Activated CD4-positive, alpha-beta memory T cell treated with anti-CD3 and anti-CD28 coated beads for 36 hours (primary cell): Measurements from ENCODE around the gene CDH24. TPM values are rescaled to one million over a fixed set of nuclear protein-coding genes. Genes with fewer than 3 reads are reported as not detected.

Experiments
- CTCF ChIA-PET: fragments of 350-600 bp; sonication (Branson Sonifier 250); formaldehyde crosslinking; loops from one replicate; lab custom pipeline; 2021; ENCODE audit warnings: antibody characterized with exemption, inconsistent platforms; lab: Charles Lee
- POLR2A ChIA-PET: fragments of 350-600 bp; sonication (Branson Sonifier 250); formaldehyde crosslinking; loops from one replicate; lab custom pipeline; 2021; ENCODE audit warnings: antibody characterized with exemption; lab: Charles Lee
- DNase-seq: peaks from one replicate; pipeline ENCODE4 v3.0.0-alpha.2; 2020
- H3K27ac Mint-ChIP-seq: one replicate; pipeline ENCODE4 v1.8.0; 2021; ENCODE audit warnings: mixed read lengths
- H3K27me3 Mint-ChIP-seq: one replicate; pipeline ENCODE4 v1.8.0; 2021; ENCODE audit warnings: mixed read lengths
- H3K36me3 Mint-ChIP-seq: one replicate; pipeline ENCODE4 v1.8.0; 2021; ENCODE audit warnings: mixed read lengths
- H3K4me1 Mint-ChIP-seq: one replicate; pipeline ENCODE4 v1.8.0; 2021; ENCODE audit warnings: low read depth, mixed read lengths
- H3K4me3 Mint-ChIP-seq: one replicate; pipeline ENCODE4 v1.8.0; 2021; ENCODE audit warnings: mild to moderate bottlenecking, mixed read lengths
- H3K9me3 Mint-ChIP-seq: one replicate; pipeline ENCODE4 v1.8.0; 2021; ENCODE audit warnings: mixed read lengths
- intact Hi-C: fragments of 100-400 bp; cut with micrococcal nuclease; formaldehyde crosslinking; loops from one replicate; pipeline ENCODE4 v1.15.1; 2023
- total RNA-seq, 2 experiments: library from RNA; stranded (reverse); gene quantifications; one replicate each; pipeline ENCODE4 v1.2.3, GENCODE V29; 2021

CDH24 gene
- total RNA-seq, 2 experiments from 2014 or later: 1.00 to 1.1 TPM

- CTCF ChIA-PET: interaction anchor here (1.0 to 18.3 kb wide), 4 partner anchors 10 to 62 kb away, joined by 4 to 839 read pairs (median 50); partner anchors contain the start of genes AJUBA and CDH24
- H3K36me3 Mint-ChIP-seq: no peaks in the 10 kb centered on the region
- H3K4me1 Mint-ChIP-seq: peaks cover 9% of the 10 kb centered on the region
- POLR2A ChIA-PET: no interaction called here
- no peaks in the 10 kb centered on the region for H3K9me3 Mint-ChIP-seq
- DNase-seq: no peak
- H3K27ac Mint-ChIP-seq: no peak overlapping the region
- H3K27me3 Mint-ChIP-seq: no peaks in the 10 kb centered on the region
- no peak overlapping the region for H3K4me3 Mint-ChIP-seq
- intact Hi-C loops: no loop called here
These were observed 59.5 kb downstream of the CDH24 start for GRCh38 chr14:22997676-22998323.

Other genes with a start within 250 kb of the CDH24 start
- under 1 TPM; 0.10 to 0.34 TPM for gene SLC7A7, start 242.1 kb downstream of the CDH24 start, total RNA-seq
- gene MRPL52, start 227.6 kb downstream of the CDH24 start, total RNA-seq: 100 to 1,000 TPM; 152 to 156 TPM
- gene MMP14, start 220.9 kb downstream of the CDH24 start, total RNA-seq: 1 to 10 TPM; 1.1 to 1.4 TPM
- 10 to 100 TPM; 62.4 to 64.3 TPM for gene LRP10, start 185.8 kb downstream of the CDH24 start, total RNA-seq
- gene REM2, start 174.3 kb downstream of the CDH24 start, total RNA-seq: under 1 TPM; 0.36 to 0.77 TPM
- 10 to 100 TPM; 55.0 to 56.0 TPM for gene RBM23, start 138.4 kb downstream of the CDH24 start, total RNA-seq
- gene PRMT5, start 128.1 kb downstream of the CDH24 start, total RNA-seq: 100 to 1,000 TPM in 1 of 2 experiments, 10 to 100 TPM in 1; 85.6 to 100 TPM
- gene HAUS4, start 100.4 kb downstream of the CDH24 start, total RNA-seq: 10 to 100 TPM; 84.4 to 86.6 TPM
- 1 to 10 TPM; 1.5 to 1.7 TPM for gene AJUBA, start 75.0 kb downstream of the CDH24 start, total RNA-seq
- gene C14orf93, start 47.4 kb downstream of the CDH24 start, total RNA-seq: 10 to 100 TPM in 1 of 2 experiments, 1 to 10 TPM in 1; 7.5 to 10.8 TPM
- gene PSMB5, start 22.6 kb downstream of the CDH24 start, total RNA-seq: 100 to 1,000 TPM; 116 to 119 TPM
- gene PSMB11, start 15.3 kb downstream of the CDH24 start, total RNA-seq: not detected
- gene ACIN1, start 37.6 kb upstream of the CDH24 start, total RNA-seq: 100 to 1,000 TPM; 148 to 157 TPM
- 10 to 100 TPM; 58.0 to 62.8 TPM for gene C14orf119, start 38.0 kb upstream of the CDH24 start, total RNA-seq
- gene CIROP, start 47.5 kb upstream of the CDH24 start, total RNA-seq: not detected
- under 1 TPM; 0.19 to 0.34 TPM for gene CEBPE, start 61.7 kb upstream of the CDH24 start, total RNA-seq
- gene SLC7A8, start 126.1 kb upstream of the CDH24 start, total RNA-seq: 1 to 10 TPM in 1 of 2 experiments, under 1 TPM in 1; 0.83 to 1.7 TPM
- not detected for gene RNF212B, start 180.4 kb upstream of the CDH24 start, total RNA-seq
- gene HOMEZ, start 228.6 kb upstream of the CDH24 start, total RNA-seq: 10 to 100 TPM; 12.3 to 13.0 TPM
- 10 to 100 TPM; 12.6 to 15.8 TPM for gene PPP1R3E, start 245.3 kb upstream of the CDH24 start, total RNA-seq
- gene BCL2L2, start 249.3 kb upstream of the CDH24 start, total RNA-seq: under 1 TPM; 0.55 to 0.85 TPM